ENCODE measurements around the gene SCAF8.
A peak's percentile ranks its signal among the peaks of the same experiment; 100 is the strongest.
"Not testable (repeated sequence)": the region's sequence is repeated elsewhere in the genome, so short reads cannot be mapped to it uniquely, and the experiment has no call there.

SCAF8 gene

DNA sequence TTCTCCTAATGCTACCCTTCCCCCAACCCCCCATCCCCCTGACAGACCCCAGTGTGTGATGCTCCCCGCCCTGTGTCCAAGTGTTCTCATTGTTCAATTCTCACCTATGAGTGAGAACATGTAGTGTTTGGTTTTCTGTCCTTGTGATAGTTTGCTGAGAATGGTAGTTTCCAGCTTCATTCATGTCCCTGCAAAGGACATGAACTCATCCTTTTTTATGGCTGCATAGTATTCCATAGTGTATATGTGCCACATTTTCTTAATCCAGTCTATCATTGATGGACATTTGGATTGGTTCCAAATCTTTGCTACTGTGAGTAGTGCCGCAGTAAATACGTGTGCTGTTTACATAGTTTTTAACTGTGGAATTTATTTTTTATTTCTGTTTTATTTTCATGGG lies 78.4 kb downstream of the SCAF8 start:
- POLR2A ChIA-PET; H3K9me3 ChIP-seq (ENCODE audit: control insufficient read depth, insufficient read depth, low read depth, low read length); H3K27ac ChIP-seq (ENCODE audit: extremely low read depth, low read depth, low read length); H3K4me1 ChIP-seq (ENCODE audit: control insufficient read depth, insufficient read depth, low read length); H3K4me3 ChIP-seq (ENCODE audit: low read depth, low read length): not testable (repeated sequence)
- CTCF ChIA-PET: interaction anchor here (0.6 to 1.0 kb wide), 3 partner anchors 11 to 269 kb away, joined by 3 to 5 read pairs (median 3); no protein-coding TSS in a partner anchor
- peak; percentile 99 for TF ChIP-seq ZNF146 (tag by site-specific recombination; IDR thresholded peaks at IDR 0.05)
- H3K36me3 ChIP-seq (ENCODE audit: control insufficient read depth in 2 of 2, insufficient read depth in 1 of 2, low read length in 2 of 2): peaks cover 65 to 95% of the 10 kb centered on the region in 2 experiments

DNA sequence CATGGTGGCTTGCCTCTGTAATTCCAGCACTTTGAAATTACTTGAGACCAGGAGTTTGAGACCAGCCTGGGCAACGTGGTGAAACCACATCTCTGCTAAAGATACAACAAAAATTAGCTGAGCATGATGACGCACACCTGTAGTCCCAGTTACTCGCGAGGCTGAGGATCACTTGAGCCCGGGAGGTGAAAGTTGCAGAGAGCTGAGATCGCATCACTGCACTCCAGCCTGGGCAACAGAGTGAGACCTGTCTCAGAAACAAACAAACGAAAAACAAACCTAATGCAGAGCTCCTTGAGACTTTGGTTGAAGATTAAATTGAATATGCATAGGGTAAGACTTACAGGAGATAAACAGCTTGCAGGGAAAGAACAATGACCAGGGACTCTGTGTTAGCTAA lies 80.8 kb downstream of the SCAF8 start:
- Histone ChIP-seq H3K36me3 (ENCODE audit: control insufficient read depth in 2 of 2, insufficient read depth in 1 of 2, low read length in 2 of 2) (peaks cover 66 to 91% of the 10 kb centered on the region in 2 experiments), H3K27ac (ENCODE audit: extremely low read depth, low read depth, low read length) (no peak overlapping the region), H3K4me3 (ENCODE audit: low read depth, low read length) (no peak overlapping the region), H3K4me1 (ENCODE audit: control insufficient read depth, insufficient read depth, low read length) (no peaks in the 10 kb centered on the region), H3K9me3 (ENCODE audit: control insufficient read depth, insufficient read depth, low read depth, low read length) (no peaks in the 10 kb centered on the region)
- ChIA-PET CTCF (interaction anchor here (1.0 to 1.2 kb wide), 2 partner anchors 10 to 139 kb away, joined by 3 to 7 read pairs; no protein-coding TSS in a partner anchor), POLR2A (no interaction called here)
- TF ChIP-seq ZNF311 (tag by site-specific recombination; IDR thresholded peaks at IDR 0.05; ENCODE audit: borderline replicate concordance): no peak
- no peak for TF ChIP-seq KLF7 (tag by site-specific recombination; IDR thresholded peaks at IDR 0.05; ENCODE audit: borderline replicate concordance)
- TF ChIP-seq ZNF621 (tag by site-specific recombination; IDR thresholded peaks at IDR 0.05): no peak
- TF ChIP-seq ZNF157 (tag by site-specific recombination; IDR thresholded peaks at IDR 0.05): no peak

DNA sequence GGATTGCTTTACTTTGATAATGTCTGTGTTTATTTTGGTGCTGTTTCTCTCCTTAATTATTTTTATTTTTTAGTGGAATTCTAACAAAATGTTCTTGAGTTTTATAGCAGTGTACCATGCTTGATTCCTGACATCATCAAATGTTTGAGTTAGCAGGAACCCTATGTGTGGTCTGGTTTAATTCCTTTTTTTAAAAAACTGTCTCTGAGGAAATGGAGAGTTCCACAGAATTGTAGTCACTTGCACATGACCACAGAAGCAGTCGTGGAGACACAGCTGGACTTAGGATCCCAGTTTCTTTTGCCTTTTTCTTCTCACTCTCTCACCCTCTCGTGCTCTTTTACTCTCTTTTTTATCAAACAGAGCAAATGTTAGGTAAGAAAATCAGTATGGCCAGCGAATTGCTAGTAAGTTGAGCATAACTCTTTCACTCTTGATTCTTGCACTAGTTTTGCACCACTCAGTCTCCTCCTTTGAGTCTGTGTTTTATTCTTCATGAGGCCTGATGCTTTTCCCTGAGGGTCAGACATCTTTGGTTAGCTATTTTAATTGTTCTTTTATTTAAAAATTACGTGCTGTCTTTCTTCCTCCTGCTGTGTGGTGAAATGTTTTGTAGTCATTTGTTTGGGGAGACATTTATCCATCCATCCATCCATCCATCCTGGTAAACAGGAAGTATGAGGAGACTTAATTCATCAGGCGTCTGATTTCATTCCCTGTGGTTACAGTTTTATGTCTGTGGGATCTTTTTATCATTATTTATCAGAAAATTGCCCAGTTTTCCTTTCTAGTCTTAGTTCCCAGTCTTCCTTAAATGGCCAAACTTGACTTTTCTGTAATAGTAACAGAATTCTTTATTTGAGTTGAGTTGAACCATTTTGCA lies 83.0 kb downstream of the SCAF8 start:
- Histone ChIP-seq H3K9me3 (ENCODE audit: control insufficient read depth, insufficient read depth, low read depth, low read length) (no peaks in the 10 kb centered on the region), H3K4me1 (ENCODE audit: control insufficient read depth, insufficient read depth, low read length) (no peaks in the 10 kb centered on the region), H3K27ac (ENCODE audit: extremely low read depth, low read depth, low read length) (no peak overlapping the region), H3K36me3 (ENCODE audit: control insufficient read depth in 2 of 2, insufficient read depth in 1 of 2, low read length in 2 of 2) (peaks cover 66 to 91% of the 10 kb centered on the region in 2 experiments), H3K4me3 (ENCODE audit: low read depth, low read length) (no peak overlapping the region)
- TF ChIP-seq ZNF558 (tag by site-specific recombination; IDR thresholded peaks at IDR 0.05) (no peak), PRDM1 (tag by site-specific recombination; IDR thresholded peaks at IDR 0.05) (0 out of 2 replicates have a peak, but pooled peaks have one; percentile 10)
- ChIA-PET CTCF (interaction anchor here (0.6 to 1.2 kb wide), 2 partner anchors 10 to 141 kb away, joined by 3 to 4 read pairs; no protein-coding TSS in a partner anchor), POLR2A (no interaction called here)

DNA sequence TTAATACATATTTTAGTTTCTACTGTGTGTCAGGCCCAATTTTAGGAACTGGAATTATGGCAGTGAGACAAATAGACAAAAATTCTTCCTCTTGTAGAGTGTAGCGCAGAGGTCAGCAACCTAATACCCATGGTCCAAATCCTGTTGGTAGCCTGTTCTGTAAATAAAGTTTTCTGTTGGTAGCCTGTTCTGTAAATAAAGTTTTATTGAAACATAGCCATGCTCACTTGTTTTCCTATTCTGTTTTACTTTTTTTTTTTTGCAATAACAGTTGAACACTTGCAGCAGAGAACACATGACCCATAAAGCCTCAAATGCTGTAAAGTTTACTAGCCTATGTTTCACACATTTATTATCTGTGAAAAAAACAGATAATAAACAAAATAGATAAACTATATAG lies 87.9 kb downstream of the SCAF8 start:
- peaks cover 60 to 86% of the 10 kb centered on the region in 2 experiments for H3K36me3 ChIP-seq (ENCODE audit: control insufficient read depth in 2 of 2, insufficient read depth in 1 of 2, low read length in 2 of 2)
- no peaks in the 10 kb centered on the region for H3K9me3 ChIP-seq (ENCODE audit: control insufficient read depth, insufficient read depth, low read depth, low read length)
- H3K4me3 ChIP-seq (ENCODE audit: low read depth, low read length): no peak overlapping the region
- TF ChIP-seq, protein P1, sequence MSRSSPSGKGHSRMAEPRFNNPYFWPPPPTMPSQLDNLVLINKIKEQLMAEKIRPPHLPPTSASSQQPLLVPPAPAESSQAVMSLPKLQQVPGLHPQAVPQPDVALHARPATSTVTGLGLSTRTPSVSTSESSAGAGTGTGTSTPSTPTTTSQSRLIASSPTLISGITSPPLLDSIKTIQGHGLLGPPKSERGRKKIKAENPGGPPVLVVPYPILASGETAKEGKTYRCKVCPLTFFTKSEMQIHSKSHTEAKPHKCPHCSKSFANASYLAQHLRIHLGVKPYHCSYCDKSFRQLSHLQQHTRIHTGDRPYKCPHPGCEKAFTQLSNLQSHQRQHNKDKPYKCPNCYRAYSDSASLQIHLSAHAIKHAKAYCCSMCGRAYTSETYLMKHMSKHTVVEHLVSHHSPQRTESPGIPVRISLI (tag by site-specific recombination; IDR thresholded peaks at IDR 0.05): no peak
- TF ChIP-seq ZNF610 (tag by site-specific recombination; IDR thresholded peaks at IDR 0.05; ENCODE audit: borderline replicate concordance): no peak
- TF ChIP-seq ZBTB7A (tag by site-specific recombination; IDR thresholded peaks at IDR 0.05; ENCODE audit: low read depth): no peak
- no peak for TF ChIP-seq ZFP69B (tag by site-specific recombination; IDR thresholded peaks at IDR 0.05)
- TF ChIP-seq BCL11A (tag by site-specific recombination; IDR thresholded peaks at IDR 0.05; ENCODE audit: low read depth): no peak
- TF ChIP-seq ZNF837 (tag by site-specific recombination; IDR thresholded peaks at IDR 0.05): no peak
- no peak for TF ChIP-seq KLF9 (tag by site-specific recombination; IDR thresholded peaks at IDR 0.05; ENCODE audit: low read depth)
- TF ChIP-seq ZNF324 (tag by site-specific recombination; IDR thresholded peaks at IDR 0.05): no peak
- TF ChIP-seq GFI1B (tag by site-specific recombination; IDR thresholded peaks at IDR 0.05): no peak
- no peak for TF ChIP-seq SCRT2 (tag by site-specific recombination; IDR thresholded peaks at IDR 0.05)
- no peak for TF ChIP-seq GLIS2 (tag by site-specific recombination; IDR thresholded peaks at IDR 0.05)
- no peak for TF ChIP-seq FEZF1 (tag by site-specific recombination; IDR thresholded peaks at IDR 0.05)
- no peaks in the 10 kb centered on the region for H3K4me1 ChIP-seq (ENCODE audit: control insufficient read depth, insufficient read depth, low read length)
- no peak overlapping the region for H3K27ac ChIP-seq (ENCODE audit: extremely low read depth, low read depth, low read length)
- POLR2A ChIA-PET: interaction anchor here (0.5 kb wide), 1 partner anchor 1684 kb away, joined by 3 read pairs; no protein-coding TSS in a partner anchor
- CTCF ChIA-PET: interaction anchor here (0.6 to 1.0 kb wide), 2 partner anchors 147 to 320 kb away, joined by 3 read pairs; no protein-coding TSS in a partner anchor

Data from HEK293 (cell line).